Common myeloid progenitor, CD34-positive (primary cell): Measurements from ENCODE around the gene ABI3BP.

ENCODE experiments used
- CTCF ChIA-PET: fragments of 350-600 bp; sonication (Branson Sonifier 250); formaldehyde crosslinking; loops from one replicate; lab custom pipeline; 2021; ENCODE audit warnings: antibody characterized with exemption; lab: Charles Lee
- POLR2A ChIA-PET: fragments of 350-600 bp; sonication (Branson Sonifier 250); formaldehyde crosslinking; loops from one replicate; lab custom pipeline; 2021; ENCODE audit warnings: antibody characterized with exemption; lab: Charles Lee
- DNase-seq, 3 donors: peaks; one replicate each; pipeline versions ENCODE4 v3.0.0 to v3.0.0-alpha.2; 2013
- H3K27ac ChIP-seq, 2 experiments: 1 replicate in 1 of 2; 2 replicates in 1 of 2; pipeline ENCODE4 v1.7.0; 2013; ENCODE audit warnings: inconsistent platforms in 2 of 2, low read length in 2 of 2, mild to moderate bottlenecking in 2 of 2, low read depth in 1 of 2, moderate library complexity in 1 of 2; ENCODE audit not compliant: severe bottlenecking in 2 of 2, insufficient read depth in 1 of 2, poor library complexity in 1 of 2
- H3K27me3 ChIP-seq, 5 experiments: replicated peaks in 2 of 5; 1 replicate in 3 of 5; 2 replicates in 2 of 5; pipeline versions ENCODE4 v1.6.1 to v1.7.0; 2013; ENCODE audit warnings: low read length in 4 of 5, mild to moderate bottlenecking in 2 of 5, moderate library complexity in 2 of 5, inconsistent platforms in 1 of 5; ENCODE audit not compliant: insufficient read depth in 5 of 5, control insufficient read depth in 4 of 5
- H3K36me3 ChIP-seq, 4 experiments: 1 replicate in 2 of 4; 2 replicates in 2 of 4; pipeline versions ENCODE4 v1.6.1 to v1.7.0; 2013; ENCODE audit warnings: low read length in 3 of 4, control low read depth in 1 of 4, mild to moderate bottlenecking in 1 of 4; ENCODE audit not compliant: control insufficient read depth in 4 of 4, insufficient read depth in 4 of 4
- H3K4me1 ChIP-seq, 4 experiments: 1 replicate in 3 of 4; 2 replicates in 1 of 4; pipeline versions ENCODE4 v1.6.1 to v1.7.1; 2013; ENCODE audit warnings: low read length in 3 of 4, mild to moderate bottlenecking in 3 of 4, control low read depth in 1 of 4, inconsistent platforms in 1 of 4, moderate library complexity in 1 of 4; ENCODE audit not compliant: control insufficient read depth in 4 of 4, insufficient read depth in 4 of 4; ENCODE audit errors: control extremely low read depth in 1 of 4
- H3K4me3 ChIP-seq, 7 experiments: 1 replicate in 4 of 7; 2 replicates in 3 of 7; pipeline versions ENCODE4 v1.5.1 to v1.7.0; 2013; ENCODE audit warnings: mild to moderate bottlenecking in 7 of 7, low read length in 6 of 7, moderate library complexity in 6 of 7, inconsistent platforms in 2 of 7, low read depth in 2 of 7, control low read depth in 1 of 7; ENCODE audit not compliant: insufficient read depth in 4 of 7, control insufficient read depth in 1 of 7; ENCODE audit errors: extremely low read depth in 1 of 7
- H3K9me3 ChIP-seq, 5 experiments: 1 replicate in 4 of 5; 2 replicates in 1 of 5; pipeline versions ENCODE4 v1.6.1 to v1.7.1; 2013; ENCODE audit warnings: low read length in 4 of 5, mild to moderate bottlenecking in 2 of 5, inconsistent platforms in 1 of 5, low read depth in 1 of 5, moderate library complexity in 1 of 5; ENCODE audit not compliant: control insufficient read depth in 4 of 5, insufficient read depth in 2 of 5; ENCODE audit errors: control extremely low read depth in 1 of 5
- WGBS: methylation state at CpG from one replicate; pipeline ENCODE4 v1.1.5; 2013; ENCODE audit not compliant: insufficient coverage; 5-methylcytosine and 5-hydroxymethylcytosine counted together

ABI3BP gene

GRCh38 chr3:100973594-100973993 lies 19.6 kb downstream of the ABI3BP start:
- POLR2A ChIA-PET = no interaction called here
- H3K9me3 ChIP-seq = peaks cover 0 to 2% (median 0%) of the 10 kb centered on the region in 5 experiments
- no peaks in the 10 kb centered on the region for H3K36me3 ChIP-seq
- 80% methylated on average over 1 of the region's 4 CpGs for WGBS
- H3K4me3 ChIP-seq = no peak overlapping the region
- peaks cover 0 to 3% (median 0%) of the 10 kb centered on the region in 5 experiments for H3K27me3 ChIP-seq
- CTCF ChIA-PET = no interaction called here
- DNase-seq = no peak
- H3K27ac ChIP-seq = no peak overlapping the region
- H3K4me1 ChIP-seq = no peaks in the 10 kb centered on the region

- no CpG with 5 or more reads among the region's 1 CpG for WGBS
- ChIA-PET POLR2A (no interaction called here), CTCF (no interaction called here)
- no peak for DNase-seq
- H3K9me3 ChIP-seq = peaks cover 0 to 2% (median 0%) of the 10 kb centered on the region in 5 experiments
- H3K36me3 ChIP-seq = no peaks in the 10 kb centered on the region
- H3K27me3 ChIP-seq = peaks cover 0 to 3% (median 0%) of the 10 kb centered on the region in 5 experiments
- H3K4me3 ChIP-seq = no peak overlapping the region
- H3K4me1 ChIP-seq = no peaks in the 10 kb centered on the region
- no peak overlapping the region for H3K27ac ChIP-seq
These were observed 20.4 kb downstream of the ABI3BP start for GRCh38 chr3:100972867-100973266.

GRCh38 chr3:100972301-100972844 lies 20.8 kb downstream of the ABI3BP start:
- H3K4me3 ChIP-seq = no peak overlapping the region
- no CpG with 5 or more reads among the region's 2 CpGs for WGBS
- H3K9me3 ChIP-seq = peaks cover 0 to 2% (median 0%) of the 10 kb centered on the region in 5 experiments
- peaks cover 0 to 3% (median 0%) of the 10 kb centered on the region in 5 experiments for H3K27me3 ChIP-seq
- H3K4me1 ChIP-seq = no peaks in the 10 kb centered on the region
- no peaks in the 10 kb centered on the region for H3K36me3 ChIP-seq
- CTCF ChIA-PET = no interaction called here
- DNase-seq = peak in 1 of 3 donors; percentile 6
- no peak overlapping the region for H3K27ac ChIP-seq
- POLR2A ChIA-PET = no interaction called here

GRCh38 chr3:100971798-100972197 lies 21.4 kb downstream of the ABI3BP start:
- Histone ChIP-seq H3K27ac (no peak overlapping the region), H3K36me3 (no peaks in the 10 kb centered on the region), H3K4me1 (no peaks in the 10 kb centered on the region), H3K9me3 (no peaks in the 10 kb centered on the region), H3K27me3 (peaks cover 0 to 3% (median 0%) of the 10 kb centered on the region in 5 experiments), H3K4me3 (no peak overlapping the region)
- ChIA-PET CTCF (no interaction called here), POLR2A (no interaction called here)
- DNase-seq = no peak
- WGBS = 92% methylated on average over 1 of the region's 2 CpGs

- ChIA-PET CTCF (no interaction called here), POLR2A (no interaction called here)
- no peak overlapping the region for H3K27ac ChIP-seq
- DNase-seq = no peak
- 96% methylated on average over 5 of the region's 6 CpGs for WGBS
- no peaks in the 10 kb centered on the region for H3K4me1 ChIP-seq
- no peaks in the 10 kb centered on the region for H3K36me3 ChIP-seq
- no peak overlapping the region for H3K4me3 ChIP-seq
- H3K9me3 ChIP-seq = no peaks in the 10 kb centered on the region
- H3K27me3 ChIP-seq = peaks cover 0 to 3% (median 0%) of the 10 kb centered on the region in 5 experiments
These were observed 22.7 kb downstream of the ABI3BP start for GRCh38 chr3:100970477-100970990.

GRCh38 chr3:100968932-100969906 lies 24.0 kb downstream of the ABI3BP start:
- no peak for DNase-seq
- Histone ChIP-seq H3K27me3 (peaks cover 0 to 3% (median 0%) of the 10 kb centered on the region in 5 experiments), H3K27ac (no peak overlapping the region), H3K36me3 (no peaks in the 10 kb centered on the region), H3K4me1 (no peaks in the 10 kb centered on the region), H3K9me3 (peaks cover 0 to 2% (median 0%) of the 10 kb centered on the region in 5 experiments), H3K4me3 (no peak overlapping the region)
- CTCF ChIA-PET = interaction anchor here (1.3 kb wide), 1 partner anchor 17 kb away, joined by 3 read pairs; no protein-coding TSS in a partner anchor
- POLR2A ChIA-PET = no interaction called here
- 92% methylated on average over 2 of the region's 6 CpGs for WGBS

- H3K9me3 ChIP-seq = peaks cover 0 to 2% (median 0%) of the 10 kb centered on the region in 5 experiments
- H3K4me3 ChIP-seq = no peak overlapping the region
- CTCF ChIA-PET = no interaction called here
- H3K27me3 ChIP-seq = peaks cover 0 to 3% (median 0%) of the 10 kb centered on the region in 5 experiments
- H3K27ac ChIP-seq = no peak overlapping the region
- no peaks in the 10 kb centered on the region for H3K36me3 ChIP-seq
- WGBS = 100% methylated on average over 2 of the region's 2 CpGs
- no peak for DNase-seq
- POLR2A ChIA-PET = no interaction called here
- no peaks in the 10 kb centered on the region for H3K4me1 ChIP-seq
These were observed 26.4 kb downstream of the ABI3BP start for GRCh38 chr3:100966807-100967206.
